ENCODE measurements around the gene TRIM41. TPM values are rescaled to one million over a fixed set of nuclear protein-coding genes. Genes with fewer than 3 reads are reported as not detected.
A peak's percentile ranks its signal among the peaks of the same experiment; 100 is the strongest.

Gene TRIM41
- total and polyA plus RNA-seq, 2 experiments from 2014 or later: 6.2 to 8.7 TPM

DNA sequence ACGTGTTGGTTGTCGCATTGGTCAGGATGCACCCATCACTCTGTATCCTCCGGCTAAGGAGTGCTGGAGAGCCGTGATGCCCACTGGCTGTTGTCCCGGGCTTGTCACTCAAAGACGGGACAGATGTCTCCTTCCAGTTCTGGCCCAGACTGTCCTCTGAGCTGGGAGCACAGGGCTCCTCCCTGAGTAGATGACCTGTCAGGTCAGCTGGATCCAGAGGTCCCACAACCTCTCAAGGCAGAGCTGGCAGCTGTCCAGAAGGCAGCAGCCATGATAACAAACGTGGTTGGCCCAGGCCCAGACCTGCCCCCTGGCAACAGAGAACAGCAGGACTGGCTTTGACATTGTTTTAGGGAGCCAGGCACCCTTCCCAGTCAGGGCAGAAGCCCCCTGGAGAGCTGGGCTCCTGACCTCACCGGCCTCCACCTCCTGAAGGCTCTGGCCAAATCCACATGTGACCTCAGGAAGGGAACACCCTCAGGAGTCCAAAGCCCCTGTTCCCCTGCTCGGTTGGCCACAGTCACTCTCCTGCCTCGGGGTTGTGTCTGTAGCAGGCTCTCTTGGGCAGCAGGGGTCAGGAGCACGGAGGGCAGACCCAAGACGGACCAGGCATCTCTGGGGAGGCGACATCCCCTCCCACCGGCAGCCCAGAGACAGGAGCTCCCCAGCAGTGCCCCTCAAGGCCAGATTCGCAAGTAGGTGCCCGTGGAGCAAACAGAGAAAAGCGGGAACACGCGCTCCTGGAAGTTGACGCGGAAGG is 28.4 kb upstream of the TRIM41 start:
- Histone ChIP-seq H4K20me1 (replicated peaks; ENCODE audit: insufficient read depth) (no peaks in the 10 kb centered on the region; the same call in 1 of the 2 replicates), H2AFZ (no peak overlapping the region), H3K36me3 (ENCODE audit: insufficient read depth) (no peaks in the 10 kb centered on the region), H3K4me2 (peak overlapping the region; percentile 48; the same call in 1 of the 2 replicates), H3K4me3 (peak overlapping the region; percentile 43), H3F3A (replicated peaks; ENCODE audit: low read depth) (peaks cover 7% of the 10 kb centered on the region), H3K79me2 (replicated peaks; ENCODE audit: insufficient read depth) (no peaks in the 10 kb centered on the region), H3K27ac (ENCODE audit: low read depth) (no peak overlapping the region), H3K9me2 (ENCODE audit: insufficient read depth) (no peaks in the 10 kb centered on the region), H3K27me3 (ENCODE audit: insufficient read depth) (peaks cover 69% of the 10 kb centered on the region), H3K4me1 (ENCODE audit: insufficient read depth) (peaks cover 26% of the 10 kb centered on the region)
- H3K36me3 Mint-ChIP-seq (ENCODE audit: low read depth): 0 out of 3 replicates have a peak, but pooled peaks cover 2% of the 10 kb centered on the region
- H3K27me3 Mint-ChIP-seq (ENCODE audit: insufficient read depth, low read depth, poor library complexity): peaks cover 48% of the 10 kb centered on the region
- TF ChIP-seq, protein P1, sequence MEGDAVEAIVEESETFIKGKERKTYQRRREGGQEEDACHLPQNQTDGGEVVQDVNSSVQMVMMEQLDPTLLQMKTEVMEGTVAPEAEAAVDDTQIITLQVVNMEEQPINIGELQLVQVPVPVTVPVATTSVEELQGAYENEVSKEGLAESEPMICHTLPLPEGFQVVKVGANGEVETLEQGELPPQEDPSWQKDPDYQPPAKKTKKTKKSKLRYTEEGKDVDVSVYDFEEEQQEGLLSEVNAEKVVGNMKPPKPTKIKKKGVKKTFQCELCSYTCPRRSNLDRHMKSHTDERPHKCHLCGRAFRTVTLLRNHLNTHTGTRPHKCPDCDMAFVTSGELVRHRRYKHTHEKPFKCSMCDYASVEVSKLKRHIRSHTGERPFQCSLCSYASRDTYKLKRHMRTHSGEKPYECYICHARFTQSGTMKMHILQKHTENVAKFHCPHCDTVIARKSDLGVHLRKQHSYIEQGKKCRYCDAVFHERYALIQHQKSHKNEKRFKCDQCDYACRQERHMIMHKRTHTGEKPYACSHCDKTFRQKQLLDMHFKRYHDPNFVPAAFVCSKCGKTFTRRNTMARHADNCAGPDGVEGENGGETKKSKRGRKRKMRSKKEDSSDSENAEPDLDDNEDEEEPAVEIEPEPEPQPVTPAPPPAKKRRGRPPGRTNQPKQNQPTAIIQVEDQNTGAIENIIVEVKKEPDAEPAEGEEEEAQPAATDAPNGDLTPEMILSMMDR (conservative IDR thresholded peaks at IDR 0.05; ENCODE audit: low read depth in 2 of 2): peak; percentile 23 to 37; a peak in 3 of 4 replicates
- TF ChIP-seq JUNB (IDR thresholded peaks at IDR 0.05; ENCODE audit: unreplicated experiment) (no peak), ZNF114 (CRISPR knock-in tag; IDR thresholded peaks at IDR 0.05) (no peak), CREB1 (CRISPR knock-in tag; IDR thresholded peaks at IDR 0.05; ENCODE audit: low read depth) (no peak)
- no peak overlapping the region; the same call in 2 of the 3 replicates for H3K4me3 Mint-ChIP-seq
- H3K27ac Mint-ChIP-seq: no peak overlapping the region
- peaks cover 4% of the 10 kb centered on the region; the same call in 1 of the 3 replicates for H3K9me3 Mint-ChIP-seq
- H3K4me1 Mint-ChIP-seq: peaks cover 27% of the 10 kb centered on the region
- DNase-seq (ENCODE audit: low spot score) (peak; percentile 60), ATAC-seq (no peak; the same call in 2 of the 3 replicates)

GRCh38 chr5:181195249-181195761 is 27.8 kb upstream of the TRIM41 start:
- H3F3A ChIP-seq (replicated peaks; ENCODE audit: low read depth): peaks cover 11% of the 10 kb centered on the region
- peaks cover 69% of the 10 kb centered on the region for H3K27me3 ChIP-seq (ENCODE audit: insufficient read depth)
- DNase-seq (ENCODE audit: low spot score) (peak; percentile 50), ATAC-seq (no peak)
- Mint-ChIP-seq H3K4me1 (peaks cover 32% of the 10 kb centered on the region), H3K4me3 (no peak overlapping the region), H3K27ac (no peak overlapping the region), H3K36me3 (ENCODE audit: low read depth) (0 out of 3 replicates have a peak, but pooled peaks cover 2% of the 10 kb centered on the region), H3K27me3 (ENCODE audit: insufficient read depth, low read depth, poor library complexity) (peaks cover 47% of the 10 kb centered on the region), H3K9me3 (peaks cover 4% of the 10 kb centered on the region; the same call in 1 of the 3 replicates)
- H3K36me3 ChIP-seq (ENCODE audit: insufficient read depth): no peaks in the 10 kb centered on the region
- no peak overlapping the region; the same call in 1 of the 2 replicates for H2AFZ ChIP-seq
- H3K79me2 ChIP-seq (replicated peaks; ENCODE audit: insufficient read depth): no peaks in the 10 kb centered on the region
- H3K4me2 ChIP-seq: peak overlapping the region; percentile 48
- H3K4me1 ChIP-seq (ENCODE audit: insufficient read depth): peaks cover 27% of the 10 kb centered on the region
- H3K27ac ChIP-seq (ENCODE audit: low read depth): no peak overlapping the region
- no peaks in the 10 kb centered on the region for H3K9me2 ChIP-seq (ENCODE audit: insufficient read depth)
- no peaks in the 10 kb centered on the region; the same call in 1 of the 2 replicates for H4K20me1 ChIP-seq (replicated peaks; ENCODE audit: insufficient read depth)
- H3K4me3 ChIP-seq: peak overlapping the region; percentile 43
- TF ChIP-seq ZNF331 (CRISPR knock-in tag; IDR thresholded peaks at IDR 0.05; ENCODE audit: low read depth) (no peak), POLR2AphosphoS5 (IDR thresholded peaks at IDR 0.05; ENCODE audit: low read depth) (no peak), EZH2 (IDR thresholded peaks at IDR 0.05; ENCODE audit: low read depth, unreplicated experiment) (no peak), STAT1 (IDR thresholded peaks at IDR 0.05; ENCODE audit: unreplicated experiment) (no peak), ETS1 (IDR thresholded peaks at IDR 0.05) (no peak), JUNB (IDR thresholded peaks at IDR 0.05; ENCODE audit: unreplicated experiment) (no peak)
- TF ChIP-seq, protein P1 (conservative IDR thresholded peaks at IDR 0.05; ENCODE audit: low read depth in 2 of 2): no peak

Data from GM23338 (cell line).